HEK293 (cell line): ENCODE data around the gene SH3BP1.
A peak's percentile ranks its signal among the peaks of the same experiment; 100 is the strongest.

Experiments
- IKZF3 ChIP-seq: fragments of 450-650 bp; IDR thresholded peaks from 2 replicates; pipeline ENCODE4 v1.5.0; 2018; ENCODE audit warnings: missing biosample characterization, mild to moderate bottlenecking, missing genetic modification characterization, moderate library complexity
- KLF1 ChIP-seq: fragments of 450-650 bp; formaldehyde crosslinking; IDR thresholded peaks from 2 replicates; pipeline ENCODE4 v1.5.1; 2016; ENCODE audit warnings: missing biosample characterization, missing genetic modification characterization
- KLF10 ChIP-seq: fragments of 450-650 bp; IDR thresholded peaks from 2 replicates; pipeline ENCODE4 v1.5.1; 2018; ENCODE audit warnings: missing biosample characterization, mild to moderate bottlenecking, missing genetic modification characterization
- KLF16 ChIP-seq: fragments of 450-650 bp; formaldehyde crosslinking; IDR thresholded peaks from 2 replicates; pipeline ENCODE4 v1.5.1; 2017; ENCODE audit warnings: missing biosample characterization, missing genetic modification characterization
- KLF8 ChIP-seq: fragments of 450-650 bp; formaldehyde crosslinking; IDR thresholded peaks from 2 replicates; pipeline ENCODE4 v1.5.1; 2016; ENCODE audit warnings: missing biosample characterization, missing genetic modification characterization
- KLF9 ChIP-seq: fragments of 450-650 bp; formaldehyde crosslinking; IDR thresholded peaks from 2 replicates; pipeline ENCODE4 v1.5.1; 2016; ENCODE audit warnings: missing biosample characterization, missing genetic modification characterization, low read depth
- SP2 ChIP-seq: fragments of 450-650 bp; formaldehyde crosslinking; IDR thresholded peaks from 2 replicates; pipeline ENCODE4 v1.5.1; 2016; ENCODE audit warnings: missing biosample characterization, missing genetic modification characterization
- SP3 ChIP-seq: fragments of 450-650 bp; formaldehyde crosslinking; IDR thresholded peaks from 2 replicates; pipeline ENCODE4 v1.5.1; 2016; ENCODE audit warnings: missing biosample characterization, missing genetic modification characterization
- SP7 ChIP-seq: fragments of 450-650 bp; formaldehyde crosslinking; IDR thresholded peaks from 2 replicates; pipeline ENCODE4 v1.5.1; 2016; ENCODE audit warnings: missing biosample characterization, missing genetic modification characterization
- ZEB2 ChIP-seq: fragments of 450-650 bp; formaldehyde crosslinking; IDR thresholded peaks from 2 replicates; pipeline ENCODE4 v1.5.1; 2016; ENCODE audit warnings: missing biosample characterization, missing genetic modification characterization
- ZNF24 ChIP-seq: fragments of 450-650 bp; formaldehyde crosslinking; IDR thresholded peaks from 2 replicates; pipeline ENCODE4 v1.5.1; 2016; ENCODE audit warnings: missing biosample characterization, missing genetic modification characterization
- ZNF600 ChIP-seq: fragments of 450-650 bp; formaldehyde crosslinking; IDR thresholded peaks from 2 replicates; pipeline ENCODE4 v1.5.1; 2016; ENCODE audit warnings: missing biosample characterization, missing genetic modification characterization
- TF ChIP-seq, protein P1 (sequence below): fragments of 450-650 bp; formaldehyde crosslinking; IDR thresholded peaks from 2 replicates; pipeline ENCODE4 v1.5.1; 2016; ENCODE audit warnings: missing biosample characterization, missing genetic modification characterization
- TF ChIP-seq, protein P2 (sequence below): fragments of 450-650 bp; formaldehyde crosslinking; IDR thresholded peaks from 2 replicates; pipeline ENCODE4 v1.5.1; 2016; ENCODE audit warnings: missing biosample characterization, missing genetic modification characterization
- TF ChIP-seq, protein P3 (sequence below): fragments of 450-650 bp; formaldehyde crosslinking; IDR thresholded peaks from 2 replicates; pipeline ENCODE4 v1.5.1; 2016; ENCODE audit warnings: missing biosample characterization, missing genetic modification characterization
- TF ChIP-seq, protein P4 (sequence below): fragments of 450-650 bp; formaldehyde crosslinking; conservative IDR thresholded peaks from 2 replicates; pipeline ENCODE4 v1.5.1; 2016; ENCODE audit warnings: low read depth, missing biosample characterization, missing genetic modification characterization
- TF ChIP-seq, protein P5 (sequence below): fragments of 450-650 bp; formaldehyde crosslinking; IDR thresholded peaks from 2 replicates; pipeline ENCODE4 v1.5.1; 2016; ENCODE audit warnings: missing biosample characterization, missing genetic modification characterization
- TF ChIP-seq, protein P6 (sequence below): fragments of 450-650 bp; formaldehyde crosslinking; IDR thresholded peaks from 2 replicates; pipeline ENCODE4 v1.5.1; 2016; ENCODE audit warnings: missing biosample characterization, missing genetic modification characterization

Gene SH3BP1

DNA sequence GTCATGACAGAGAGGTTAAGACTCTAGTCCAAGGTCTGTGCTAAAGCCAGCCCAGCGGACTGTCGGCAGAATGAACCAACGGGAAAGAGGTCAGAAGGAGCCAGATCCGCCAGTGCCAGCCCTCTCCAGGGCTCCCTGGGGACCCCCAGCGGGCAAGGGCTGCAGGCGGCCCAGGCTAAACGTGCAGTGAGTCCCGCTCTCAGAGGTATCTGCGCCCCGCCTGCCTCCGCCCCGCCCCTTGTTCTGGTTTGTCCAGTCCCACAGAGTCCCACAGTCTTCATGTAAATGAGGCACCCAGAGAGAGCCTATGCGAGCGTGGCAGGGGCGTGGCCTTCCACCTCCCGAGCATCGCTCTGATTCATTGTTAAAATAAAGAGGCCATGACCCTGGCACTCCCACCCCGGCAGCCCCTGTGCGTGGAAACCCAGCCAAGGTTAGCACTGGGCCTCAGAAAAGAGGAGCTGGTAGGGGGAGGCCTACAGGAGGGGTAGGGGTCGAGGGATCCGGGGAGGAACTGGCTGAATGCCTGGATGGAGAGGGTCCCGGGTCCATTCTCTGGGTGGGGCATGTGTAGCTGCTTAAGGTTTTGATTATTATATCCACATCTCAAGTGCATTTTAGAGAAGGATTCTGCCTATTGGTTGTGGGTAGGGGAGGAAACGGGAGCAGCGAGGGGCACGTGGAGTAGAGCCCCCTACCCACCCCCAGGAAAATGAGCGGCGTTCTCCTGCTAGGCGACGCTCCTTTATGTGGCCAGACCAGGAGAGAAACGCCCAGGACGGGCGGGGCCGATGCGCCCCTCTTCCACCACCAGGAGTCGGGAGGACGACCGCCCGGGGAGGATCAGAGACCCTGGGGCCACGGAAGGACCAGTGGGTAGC, 57.4 kb downstream of the SH3BP1 start, which contains the start of gene TRIOBP (continued):
- TF ChIP-seq, protein P1, sequence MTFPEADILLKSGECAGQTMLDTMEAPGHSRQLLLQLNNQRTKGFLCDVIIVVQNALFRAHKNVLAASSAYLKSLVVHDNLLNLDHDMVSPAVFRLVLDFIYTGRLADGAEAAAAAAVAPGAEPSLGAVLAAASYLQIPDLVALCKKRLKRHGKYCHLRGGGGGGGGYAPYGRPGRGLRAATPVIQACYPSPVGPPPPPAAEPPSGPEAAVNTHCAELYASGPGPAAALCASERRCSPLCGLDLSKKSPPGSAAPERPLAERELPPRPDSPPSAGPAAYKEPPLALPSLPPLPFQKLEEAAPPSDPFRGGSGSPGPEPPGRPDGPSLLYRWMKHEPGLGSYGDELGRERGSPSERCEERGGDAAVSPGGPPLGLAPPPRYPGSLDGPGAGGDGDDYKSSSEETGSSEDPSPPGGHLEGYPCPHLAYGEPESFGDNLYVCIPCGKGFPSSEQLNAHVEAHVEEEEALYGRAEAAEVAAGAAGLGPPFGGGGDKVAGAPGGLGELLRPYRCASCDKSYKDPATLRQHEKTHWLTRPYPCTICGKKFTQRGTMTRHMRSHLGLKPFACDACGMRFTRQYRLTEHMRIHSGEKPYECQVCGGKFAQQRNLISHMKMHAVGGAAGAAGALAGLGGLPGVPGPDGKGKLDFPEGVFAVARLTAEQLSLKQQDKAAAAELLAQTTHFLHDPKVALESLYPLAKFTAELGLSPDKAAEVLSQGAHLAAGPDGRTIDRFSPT (tag by site-specific recombination), result peak; percentile 75; the same call in 1 of the 2 replicates
- TF ChIP-seq, protein P2, sequence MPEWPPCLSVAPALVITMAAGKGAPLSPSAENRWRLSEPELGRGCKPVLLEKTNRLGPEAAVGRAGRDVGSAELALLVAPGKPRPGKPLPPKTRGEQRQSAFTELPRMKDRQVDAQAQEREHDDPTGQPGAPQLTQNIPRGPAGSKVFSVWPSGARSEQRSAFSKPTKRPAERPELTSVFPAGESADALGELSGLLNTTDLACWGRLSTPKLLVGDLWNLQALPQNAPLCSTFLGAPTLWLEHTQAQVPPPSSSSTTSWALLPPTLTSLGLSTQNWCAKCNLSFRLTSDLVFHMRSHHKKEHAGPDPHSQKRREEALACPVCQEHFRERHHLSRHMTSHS (tag by site-specific recombination), result no peak
- TF ChIP-seq IKZF3 (tag by site-specific recombination) (peak; percentile 61; the same call in 1 of the 2 replicates), KLF1 (peak; percentile 60; the same call in 1 of the 2 replicates), KLF9 (tag by site-specific recombination) (peak; percentile 80; the same call in 1 of the 2 replicates), KLF8 (tag by site-specific recombination) (peak; percentile 51; the same call in 1 of the 2 replicates), ZNF600 (0 out of 2 replicates have a peak, but pooled peaks have one; percentile 40), SP7 (tag by site-specific recombination) (peak; percentile 41; the same call in 1 of the 2 replicates), KLF10 (tag by site-specific recombination) (0 out of 2 replicates have a peak, but pooled peaks have one; percentile 20), ZNF24 (tag by site-specific recombination) (no peak), KLF16 (tag by site-specific recombination) (0 out of 2 replicates have a peak, but pooled peaks have one; percentile 23), SP2 (tag by site-specific recombination) (peak; percentile 75), SP3 (peak; percentile 35; the same call in 1 of the 2 replicates), ZEB2 (peak; percentile 62; the same call in 1 of the 2 replicates)
- TF ChIP-seq, protein P3, sequence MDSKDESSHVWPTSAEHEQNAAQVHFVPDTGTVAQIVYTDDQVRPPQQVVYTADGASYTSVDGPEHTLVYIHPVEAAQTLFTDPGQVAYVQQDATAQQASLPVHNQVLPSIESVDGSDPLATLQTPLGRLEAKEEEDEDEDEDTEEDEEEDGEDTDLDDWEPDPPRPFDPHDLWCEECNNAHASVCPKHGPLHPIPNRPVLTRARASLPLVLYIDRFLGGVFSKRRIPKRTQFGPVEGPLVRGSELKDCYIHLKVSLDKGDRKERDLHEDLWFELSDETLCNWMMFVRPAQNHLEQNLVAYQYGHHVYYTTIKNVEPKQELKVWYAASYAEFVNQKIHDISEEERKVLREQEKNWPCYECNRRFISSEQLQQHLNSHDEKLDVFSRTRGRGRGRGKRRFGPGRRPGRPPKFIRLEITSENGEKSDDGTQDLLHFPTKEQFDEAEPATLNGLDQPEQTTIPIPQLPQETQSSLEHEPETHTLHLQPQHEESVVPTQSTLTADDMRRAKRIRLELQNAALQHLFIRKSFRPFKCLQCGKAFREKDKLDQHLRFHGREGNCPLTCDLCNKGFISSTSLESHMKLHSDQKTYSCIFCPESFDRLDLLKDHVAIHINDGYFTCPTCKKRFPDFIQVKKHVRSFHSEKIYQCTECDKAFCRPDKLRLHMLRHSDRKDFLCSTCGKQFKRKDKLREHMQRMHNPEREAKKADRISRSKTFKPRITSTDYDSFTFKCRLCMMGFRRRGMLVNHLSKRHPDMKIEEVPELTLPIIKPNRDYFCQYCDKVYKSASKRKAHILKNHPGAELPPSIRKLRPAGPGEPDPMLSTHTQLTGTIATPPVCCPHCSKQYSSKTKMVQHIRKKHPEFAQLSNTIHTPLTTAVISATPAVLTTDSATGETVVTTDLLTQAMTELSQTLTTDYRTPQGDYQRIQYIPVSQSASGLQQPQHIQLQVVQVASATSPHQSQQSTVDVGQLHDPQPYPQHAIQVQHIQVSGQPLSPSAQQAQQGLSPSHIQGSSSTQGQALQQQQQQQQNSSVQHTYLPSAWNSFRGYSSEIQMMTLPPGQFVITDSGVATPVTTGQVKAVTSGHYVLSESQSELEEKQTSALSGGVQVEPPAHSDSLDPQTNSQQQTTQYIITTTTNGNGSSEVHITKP (tag by site-specific recombination), result peak; percentile 87
- TF ChIP-seq, protein P4, sequence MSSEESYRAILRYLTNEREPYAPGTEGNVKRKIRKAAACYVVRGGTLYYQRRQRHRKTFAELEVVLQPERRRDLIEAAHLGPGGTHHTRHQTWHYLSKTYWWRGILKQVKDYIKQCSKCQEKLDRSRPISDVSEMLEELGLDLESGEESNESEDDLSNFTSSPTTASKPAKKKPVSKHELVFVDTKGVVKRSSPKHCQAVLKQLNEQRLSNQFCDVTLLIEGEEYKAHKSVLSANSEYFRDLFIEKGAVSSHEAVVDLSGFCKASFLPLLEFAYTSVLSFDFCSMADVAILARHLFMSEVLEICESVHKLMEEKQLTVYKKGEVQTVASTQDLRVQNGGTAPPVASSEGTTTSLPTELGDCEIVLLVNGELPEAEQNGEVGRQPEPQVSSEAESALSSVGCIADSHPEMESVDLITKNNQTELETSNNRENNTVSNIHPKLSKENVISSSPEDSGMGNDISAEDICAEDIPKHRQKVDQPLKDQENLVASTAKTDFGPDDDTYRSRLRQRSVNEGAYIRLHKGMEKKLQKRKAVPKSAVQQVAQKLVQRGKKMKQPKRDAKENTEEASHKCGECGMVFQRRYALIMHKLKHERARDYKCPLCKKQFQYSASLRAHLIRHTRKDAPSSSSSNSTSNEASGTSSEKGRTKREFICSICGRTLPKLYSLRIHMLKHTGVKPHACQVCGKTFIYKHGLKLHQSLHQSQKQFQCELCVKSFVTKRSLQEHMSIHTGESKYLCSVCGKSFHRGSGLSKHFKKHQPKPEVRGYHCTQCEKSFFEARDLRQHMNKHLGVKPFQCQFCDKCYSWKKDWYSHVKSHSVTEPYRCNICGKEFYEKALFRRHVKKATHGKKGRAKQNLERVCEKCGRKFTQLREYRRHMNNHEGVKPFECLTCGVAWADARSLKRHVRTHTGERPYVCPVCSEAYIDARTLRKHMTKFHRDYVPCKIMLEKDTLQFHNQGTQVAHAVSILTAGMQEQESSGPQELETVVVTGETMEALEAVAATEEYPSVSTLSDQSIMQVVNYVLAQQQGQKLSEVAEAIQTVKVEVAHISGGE, result no peak
- TF ChIP-seq, protein P5, sequence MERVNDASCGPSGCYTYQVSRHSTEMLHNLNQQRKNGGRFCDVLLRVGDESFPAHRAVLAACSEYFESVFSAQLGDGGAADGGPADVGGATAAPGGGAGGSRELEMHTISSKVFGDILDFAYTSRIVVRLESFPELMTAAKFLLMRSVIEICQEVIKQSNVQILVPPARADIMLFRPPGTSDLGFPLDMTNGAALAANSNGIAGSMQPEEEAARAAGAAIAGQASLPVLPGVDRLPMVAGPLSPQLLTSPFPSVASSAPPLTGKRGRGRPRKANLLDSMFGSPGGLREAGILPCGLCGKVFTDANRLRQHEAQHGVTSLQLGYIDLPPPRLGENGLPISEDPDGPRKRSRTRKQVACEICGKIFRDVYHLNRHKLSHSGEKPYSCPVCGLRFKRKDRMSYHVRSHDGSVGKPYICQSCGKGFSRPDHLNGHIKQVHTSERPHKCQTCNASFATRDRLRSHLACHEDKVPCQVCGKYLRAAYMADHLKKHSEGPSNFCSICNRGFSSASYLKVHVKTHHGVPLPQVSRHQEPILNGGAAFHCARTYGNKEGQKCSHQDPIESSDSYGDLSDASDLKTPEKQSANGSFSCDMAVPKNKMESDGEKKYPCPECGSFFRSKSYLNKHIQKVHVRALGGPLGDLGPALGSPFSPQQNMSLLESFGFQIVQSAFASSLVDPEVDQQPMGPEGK (tag by site-specific recombination), result peak; percentile 56
- TF ChIP-seq, protein P6, sequence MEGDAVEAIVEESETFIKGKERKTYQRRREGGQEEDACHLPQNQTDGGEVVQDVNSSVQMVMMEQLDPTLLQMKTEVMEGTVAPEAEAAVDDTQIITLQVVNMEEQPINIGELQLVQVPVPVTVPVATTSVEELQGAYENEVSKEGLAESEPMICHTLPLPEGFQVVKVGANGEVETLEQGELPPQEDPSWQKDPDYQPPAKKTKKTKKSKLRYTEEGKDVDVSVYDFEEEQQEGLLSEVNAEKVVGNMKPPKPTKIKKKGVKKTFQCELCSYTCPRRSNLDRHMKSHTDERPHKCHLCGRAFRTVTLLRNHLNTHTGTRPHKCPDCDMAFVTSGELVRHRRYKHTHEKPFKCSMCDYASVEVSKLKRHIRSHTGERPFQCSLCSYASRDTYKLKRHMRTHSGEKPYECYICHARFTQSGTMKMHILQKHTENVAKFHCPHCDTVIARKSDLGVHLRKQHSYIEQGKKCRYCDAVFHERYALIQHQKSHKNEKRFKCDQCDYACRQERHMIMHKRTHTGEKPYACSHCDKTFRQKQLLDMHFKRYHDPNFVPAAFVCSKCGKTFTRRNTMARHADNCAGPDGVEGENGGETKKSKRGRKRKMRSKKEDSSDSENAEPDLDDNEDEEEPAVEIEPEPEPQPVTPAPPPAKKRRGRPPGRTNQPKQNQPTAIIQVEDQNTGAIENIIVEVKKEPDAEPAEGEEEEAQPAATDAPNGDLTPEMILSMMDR (tag by site-specific recombination), result peak; percentile 73
